Body of pancreas (tissue), 4 donors: Measurements from ENCODE around the gene DDX19B. TPM values are rescaled to one million over a fixed set of nuclear protein-coding genes. Genes with fewer than 3 reads are reported as not detected.
"Not testable (repeated sequence)": the region's sequence is repeated elsewhere in the genome, so short reads cannot be mapped to it uniquely, and the experiment has no call there.

Experiments used
- ATAC-seq: fragments of 150-250 bp; one replicate; pipeline ENCODE4 v1.9.1; 2016
- DNase-seq, 4 donors: peaks; one replicate each; pipeline ENCODE4 v3.0.0-alpha.2; 2019
- H3K27ac ChIP-seq, 4 donors: fragments of 200-600 bp; sonication (generic); 1 replicate in 3 of 4; 2 replicates in 1 of 4; pipeline versions ENCODE4 v1.5.1 to v1.6.1; 2016 to 2019; ENCODE audit warnings: mild to moderate bottlenecking in 1 of 4, mixed read lengths in 1 of 4, moderate library complexity in 1 of 4
- H3K27me3 ChIP-seq, 2 donors: fragments of 200-600 bp; sonication (generic); one replicate each; pipeline ENCODE4 v1.6.0; 2016; ENCODE audit warnings: mild to moderate bottlenecking in 1 of 2
- H3K36me3 ChIP-seq, 2 donors: fragments of 200-600 bp; sonication (generic); replicated peaks in 1 of 2; 2 replicates each; pipeline ENCODE4 v1.5.1; 2016; ENCODE audit warnings: low read depth in 2 of 2; ENCODE audit not compliant: insufficient read depth in 1 of 2
- H3K4me1 ChIP-seq: fragments of 200-600 bp; sonication (generic); one replicate; pipeline ENCODE4 v1.6.0; 2016
- H3K4me3 ChIP-seq, 2 donors: fragments of 200-600 bp; sonication (generic); 1 replicate in 1 of 2; 2 replicates in 1 of 2; pipeline ENCODE4 v1.5.1; 2016 to 2019
- H3K9me3 ChIP-seq, 3 donors: fragments of 200-600 bp; sonication (generic); 1 replicate in 2 of 3; 2 replicates in 1 of 3; pipeline ENCODE4 v1.5.1; 2016
- POLR2A ChIP-seq, 3 donors: fragments of 450-650 bp; IDR thresholded peaks; one replicate each; pipeline ENCODE4 v1.6.1; 2016; ENCODE audit warnings: antibody characterized with exemption in 3 of 3, mild to moderate bottlenecking in 2 of 3
- WGBS, 2 donors: methylation state at CpG; one replicate each; pipeline ENCODE4 v1.1.5; 2017; 5-methylcytosine and 5-hydroxymethylcytosine counted together
- intact Hi-C: fragments of 100-400 bp; cut with DNase I; formaldehyde crosslinking; loops from one replicate; pipeline ENCODE4 v1.15.1; 2023
- total RNA-seq, 2 donors: library from RNA; depleted of rRNA; stranded (reverse); fragments of >200 nt; gene quantifications; one replicate each; pipeline ENCODE4 v1.1.0, GENCODE V29; 2016
- TF ChIP-seq, protein P1 (sequence below), 7 experiments: fragments of 450-650 bp in 4 of 7; fragments of 200-600 bp in 3 of 7; sonication (generic) in 3 of 7; IDR thresholded peaks; one replicate each; pipeline ENCODE4 v1.5.1; 2016 to 2019; ENCODE audit warnings: antibody characterized with exemption in 7 of 7

DDX19B gene
- total RNA-seq, 2 donors from 2014 or later, result 31.4 to 37.9 TPM

DNA sequence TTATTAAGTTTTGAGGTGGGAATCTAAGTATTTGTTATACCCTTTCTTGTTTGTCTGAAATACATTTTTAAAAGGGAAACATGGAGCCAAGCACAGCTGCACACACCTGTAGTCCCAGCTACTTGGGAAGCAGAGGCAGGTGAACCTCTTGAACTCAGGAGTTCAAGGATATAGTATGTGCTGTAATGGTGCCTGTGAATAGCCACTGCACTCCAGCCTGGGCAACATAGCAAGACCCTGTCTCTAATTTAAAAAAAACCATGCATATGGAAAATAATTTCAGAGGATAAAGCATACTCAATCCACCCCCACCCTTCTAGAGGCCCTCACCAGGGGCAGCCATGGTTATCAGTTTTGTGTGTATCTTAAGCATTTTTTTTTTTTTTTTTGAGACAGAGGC lies 3.4 kb upstream of the DDX19B start:
- no peaks in the 10 kb centered on the region for H3K9me3 ChIP-seq
- no peak for DNase-seq

DNA sequence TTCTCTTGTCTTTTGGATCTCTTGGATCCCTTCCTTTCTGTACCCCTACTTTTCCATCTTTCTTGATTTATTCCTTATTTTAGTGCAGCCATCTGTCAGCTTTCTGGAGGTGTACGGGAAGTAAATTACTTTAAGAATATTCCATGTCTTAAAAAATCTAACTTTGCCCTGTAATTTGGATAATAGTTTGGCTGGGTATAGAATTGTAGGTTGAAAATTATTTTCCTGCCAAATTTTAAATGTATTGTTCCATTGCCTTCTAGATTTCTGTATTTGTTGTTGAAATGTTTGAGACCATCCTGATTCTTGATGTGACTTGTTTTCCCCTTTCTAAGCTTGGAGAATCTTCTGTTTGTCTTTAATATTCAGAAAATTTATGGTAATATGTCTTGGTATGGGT lies 2.1 kb downstream of the DDX19B start:
- ATAC-seq (no peak), DNase-seq (no peak)
- no peak overlapping the region for H3K4me3 ChIP-seq
- TF ChIP-seq, protein P1, sequence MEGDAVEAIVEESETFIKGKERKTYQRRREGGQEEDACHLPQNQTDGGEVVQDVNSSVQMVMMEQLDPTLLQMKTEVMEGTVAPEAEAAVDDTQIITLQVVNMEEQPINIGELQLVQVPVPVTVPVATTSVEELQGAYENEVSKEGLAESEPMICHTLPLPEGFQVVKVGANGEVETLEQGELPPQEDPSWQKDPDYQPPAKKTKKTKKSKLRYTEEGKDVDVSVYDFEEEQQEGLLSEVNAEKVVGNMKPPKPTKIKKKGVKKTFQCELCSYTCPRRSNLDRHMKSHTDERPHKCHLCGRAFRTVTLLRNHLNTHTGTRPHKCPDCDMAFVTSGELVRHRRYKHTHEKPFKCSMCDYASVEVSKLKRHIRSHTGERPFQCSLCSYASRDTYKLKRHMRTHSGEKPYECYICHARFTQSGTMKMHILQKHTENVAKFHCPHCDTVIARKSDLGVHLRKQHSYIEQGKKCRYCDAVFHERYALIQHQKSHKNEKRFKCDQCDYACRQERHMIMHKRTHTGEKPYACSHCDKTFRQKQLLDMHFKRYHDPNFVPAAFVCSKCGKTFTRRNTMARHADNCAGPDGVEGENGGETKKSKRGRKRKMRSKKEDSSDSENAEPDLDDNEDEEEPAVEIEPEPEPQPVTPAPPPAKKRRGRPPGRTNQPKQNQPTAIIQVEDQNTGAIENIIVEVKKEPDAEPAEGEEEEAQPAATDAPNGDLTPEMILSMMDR (IDR thresholded peaks at IDR 0.05), result no peak
- TF ChIP-seq POLR2A (IDR thresholded peaks at IDR 0.05), result no peak
- 91 to 96% methylated on average over 1 of the region's 1 CpG for WGBS, 2 donors
- H3K36me3 ChIP-seq, result no peaks in the 10 kb centered on the region
- no peaks in the 10 kb centered on the region for H3K9me3 ChIP-seq
- no peak overlapping the region for H3K27ac ChIP-seq
- intact Hi-C loops, result no loop called here
- peaks cover 22% of the 10 kb centered on the region for H3K4me1 ChIP-seq
- H3K27me3 ChIP-seq, result no peaks in the 10 kb centered on the region

More for the DNA sequence above, 3.4 kb upstream of the DDX19B start:
- H3K4me1 ChIP-seq, result peaks cover 12% of the 10 kb centered on the region
- no peak for ATAC-seq
- TF ChIP-seq, protein P1 (IDR thresholded peaks at IDR 0.05), result no peak
- intact Hi-C loops, result loop anchor here (10.0 kb wide), 1 partner anchor 49 kb away; the partner anchor contains the start of gene DDX19A
- H3K4me3 ChIP-seq, result no peak overlapping the region
- H3K36me3 ChIP-seq, result no peaks in the 10 kb centered on the region
- H3K27ac ChIP-seq, result no peak overlapping the region
- H3K27me3 ChIP-seq, result no peaks in the 10 kb centered on the region

DNA sequence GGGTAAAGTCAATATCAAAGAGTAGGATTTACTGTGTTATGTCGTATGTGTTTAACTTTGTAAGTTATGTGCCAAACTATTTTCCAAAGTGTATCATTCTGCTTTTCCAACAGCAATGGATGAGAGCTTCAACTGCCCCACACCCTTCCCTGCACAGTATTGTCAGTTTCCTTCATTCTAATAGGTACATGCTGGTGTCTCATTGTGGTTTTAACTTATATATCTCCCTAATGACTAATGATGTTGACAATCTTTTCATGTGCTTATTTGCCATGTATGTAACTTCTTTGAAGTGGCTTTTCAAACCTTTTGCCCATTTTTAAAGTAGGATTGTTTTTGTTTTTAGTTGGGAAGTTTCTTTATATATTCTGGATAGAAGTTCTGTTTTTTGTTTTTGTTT lies 3.8 kb downstream of the DDX19B start:
- H3K4me3 ChIP-seq, result no peak overlapping the region
- H3K4me1 ChIP-seq, result peaks cover 22% of the 10 kb centered on the region
- no peaks in the 10 kb centered on the region for H3K27me3 ChIP-seq
- no peaks in the 10 kb centered on the region for H3K36me3 ChIP-seq
- intact Hi-C loops, result no loop called here
- no peak overlapping the region for H3K27ac ChIP-seq
- ATAC-seq (no peak), DNase-seq (no peak)
- no peaks in the 10 kb centered on the region for H3K9me3 ChIP-seq
- no peak for TF ChIP-seq POLR2A (IDR thresholded peaks at IDR 0.05)
- TF ChIP-seq, protein P1 (IDR thresholded peaks at IDR 0.05), result no peak
- 35 to 39% methylated on average over 1 of the region's 1 CpG for WGBS, 2 donors

DNA sequence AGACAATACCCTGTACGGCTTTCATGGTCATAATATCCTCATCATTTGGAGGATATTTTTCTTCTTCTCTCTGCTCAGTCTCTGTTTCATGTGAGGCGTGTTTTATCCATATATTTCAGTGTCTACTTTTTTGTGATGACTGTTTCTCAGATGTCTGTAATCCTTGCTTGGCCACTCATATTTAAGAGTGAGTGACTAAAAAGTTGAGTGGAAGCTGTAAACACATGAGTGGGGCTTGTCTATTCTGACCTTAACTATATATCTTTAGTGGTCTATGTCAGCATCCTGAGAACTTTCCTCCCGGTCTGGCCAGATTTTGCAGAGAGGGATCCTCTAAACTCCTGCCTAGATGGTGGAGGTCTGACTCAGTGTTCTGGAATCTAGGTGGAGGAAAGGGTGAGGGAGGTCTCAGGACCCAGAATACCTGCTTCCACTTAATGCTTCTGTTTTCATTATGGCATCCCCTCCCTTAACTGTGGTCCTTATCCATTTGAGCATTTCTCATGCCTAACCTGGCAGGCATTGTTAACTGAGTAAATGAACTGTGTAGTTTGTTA lies 6.0 kb downstream of the DDX19B start:
- Histone ChIP-seq H3K27ac (no peak overlapping the region), H3K9me3 (no peaks in the 10 kb centered on the region), H3K27me3 (no peaks in the 10 kb centered on the region), H3K36me3 (no peaks in the 10 kb centered on the region), H3K4me3 (no peak overlapping the region), H3K4me1 (peaks cover 17% of the 10 kb centered on the region)
- WGBS, 2 donors, result 71 to 84% methylated on average over 3 of the region's 3 CpGs
- no peak for DNase-seq
- intact Hi-C loops, result no loop called here
- TF ChIP-seq POLR2A (IDR thresholded peaks at IDR 0.05), result no peak
- TF ChIP-seq, protein P1 (IDR thresholded peaks at IDR 0.05), result no peak
- ATAC-seq, result no peak

DNA sequence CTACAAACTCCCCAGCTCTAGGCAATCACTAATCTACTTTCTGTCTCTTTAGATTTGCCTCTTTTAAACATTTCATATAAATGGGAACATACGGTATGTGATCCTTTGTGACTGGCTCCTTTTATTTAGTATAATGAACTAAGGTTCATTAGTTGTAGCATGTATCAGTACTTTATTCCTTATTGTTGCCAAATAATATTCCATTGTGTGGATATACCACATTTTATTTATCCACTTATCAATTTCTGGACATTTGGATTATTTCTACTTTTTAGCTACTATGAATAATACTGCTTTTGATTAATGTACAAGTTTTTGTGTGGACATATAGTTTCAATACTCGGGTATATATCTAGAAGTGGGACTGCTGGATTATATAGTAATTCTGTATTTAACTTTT lies 7.9 kb downstream of the DDX19B start:
- TF ChIP-seq, protein P1 (IDR thresholded peaks at IDR 0.05), result no peak
- intact Hi-C loops, result no loop called here
- DNase-seq (no peak), ATAC-seq (no peak)
- H3K27me3 ChIP-seq, result no peaks in the 10 kb centered on the region
- peaks cover 6% of the 10 kb centered on the region for H3K4me1 ChIP-seq
- H3K4me3 ChIP-seq, result no peak overlapping the region
- H3K36me3 ChIP-seq, result no peaks in the 10 kb centered on the region
- no peaks in the 10 kb centered on the region for H3K9me3 ChIP-seq
- no peak overlapping the region for H3K27ac ChIP-seq
- 92 to 96% methylated on average over 2 of the region's 2 CpGs for WGBS, 2 donors

DNA sequence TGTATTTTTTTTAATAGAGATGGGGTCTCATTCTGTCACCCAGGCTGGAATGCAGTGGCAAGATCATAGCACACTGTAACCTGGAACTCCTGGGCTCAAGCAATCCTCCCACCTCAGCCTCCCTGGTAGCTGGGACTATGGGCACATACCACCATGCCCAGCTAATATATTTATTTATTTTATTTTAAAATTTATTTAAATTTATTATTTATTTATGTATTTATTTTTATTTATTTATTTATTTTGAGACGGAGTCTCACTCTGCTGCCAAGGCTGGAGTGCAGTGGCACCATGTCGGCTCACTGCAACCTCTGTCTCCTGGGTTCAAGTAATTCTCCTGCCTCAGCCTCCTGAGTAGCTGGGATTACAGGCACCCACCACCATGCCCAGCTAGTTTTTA lies 8.7 kb downstream of the DDX19B start:
- H3K4me3 ChIP-seq, H3K9me3 ChIP-seq, H3K27me3 ChIP-seq, H3K27ac ChIP-seq, intact Hi-C loops, ATAC-seq, DNase-seq, H3K36me3 ChIP-seq, H3K4me1 ChIP-seq: not testable (repeated sequence)
- WGBS, 2 donors, result 88 to 96% methylated on average over 2 of the region's 2 CpGs
